Muscle layer of duodenum (tissue), 2 donors: ENCODE results near the gene SFTA2.
A peak's percentile ranks its signal among the peaks of the same experiment; 100 is the strongest.

Experiments
- H3K27ac ChIP-seq: one replicate; pipeline ENCODE4 v1.7.0; 2013; ENCODE audit warnings: mild to moderate bottlenecking, low read length
- H3K27me3 ChIP-seq: one replicate; pipeline ENCODE4 v1.7.0; 2013; ENCODE audit warnings: low read depth, mild to moderate bottlenecking, control low read depth, low read length
- H3K36me3 ChIP-seq, 2 donors: one replicate each; pipeline ENCODE4 v1.7.0; 2013; ENCODE audit warnings: low read length in 2 of 2, control low read depth in 1 of 2, mild to moderate bottlenecking in 1 of 2; ENCODE audit not compliant: insufficient read depth in 2 of 2, control insufficient read depth in 1 of 2
- H3K4me1 ChIP-seq, 2 donors: one replicate each; pipeline ENCODE4 v1.7.0; 2013; ENCODE audit warnings: low read length in 2 of 2, mild to moderate bottlenecking in 2 of 2, control low read depth in 1 of 2, moderate library complexity in 1 of 2; ENCODE audit not compliant: insufficient read depth in 2 of 2, control insufficient read depth in 1 of 2
- H3K4me3 ChIP-seq, 2 donors: one replicate each; pipeline ENCODE4 v1.7.0; 2013; ENCODE audit warnings: low read length in 2 of 2, low read depth in 1 of 2, mild to moderate bottlenecking in 1 of 2
- H3K9me3 ChIP-seq, 2 donors: one replicate each; pipeline ENCODE4 v1.7.0; 2013; ENCODE audit warnings: low read length in 2 of 2, control low read depth in 1 of 2, mild to moderate bottlenecking in 1 of 2; ENCODE audit not compliant: control insufficient read depth in 1 of 2
- donor health status: healthy.

The SFTA2 gene

DNA sequence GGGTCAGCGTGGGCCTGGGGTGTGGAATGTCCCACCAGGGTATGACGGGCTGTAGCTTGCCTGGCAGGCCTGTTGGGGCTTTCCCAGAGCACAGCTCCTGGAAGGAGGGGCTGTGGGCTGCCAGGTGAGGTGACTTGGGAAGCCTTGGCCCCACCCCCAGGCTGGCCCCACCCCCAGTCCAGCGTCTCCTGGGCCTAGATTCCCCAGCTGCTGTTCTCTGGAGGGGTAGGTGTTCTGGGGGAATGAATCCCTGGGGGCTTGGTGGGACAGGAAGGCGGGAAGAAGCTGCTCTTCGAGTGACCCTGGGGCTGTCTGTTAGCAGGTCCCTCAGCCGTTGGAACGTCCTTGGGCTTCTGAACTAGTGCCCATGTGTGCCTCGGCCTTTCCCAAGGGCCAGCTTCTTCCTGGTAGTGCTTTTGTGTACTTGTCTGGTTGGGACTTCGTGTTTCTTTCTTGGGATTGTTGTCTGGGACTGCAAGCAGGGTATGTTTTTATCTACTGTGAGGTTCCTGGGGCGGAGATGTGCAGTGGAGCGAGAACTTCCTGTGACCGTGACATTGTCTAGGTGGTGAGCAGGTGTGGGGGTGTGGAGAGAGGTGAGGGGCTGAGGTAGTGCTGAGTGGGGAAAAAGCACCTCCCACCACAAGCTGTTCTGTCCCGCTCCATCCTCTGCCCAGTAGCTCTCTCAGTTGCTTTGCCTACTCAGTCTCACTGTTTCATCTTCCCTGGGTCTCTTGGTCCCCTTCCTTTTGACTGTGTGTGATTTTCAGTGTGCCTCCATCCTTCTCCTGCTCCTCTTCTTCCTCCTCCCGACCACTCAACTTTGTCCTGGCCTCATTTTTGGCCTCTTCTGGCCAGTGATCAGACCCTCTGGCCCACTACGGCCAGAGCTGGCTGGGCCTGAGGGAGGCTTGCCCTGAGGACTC is 48.9 kb downstream of the SFTA2 start:
- H3K27ac ChIP-seq = peak overlapping the region; percentile 72
- no peaks in the 10 kb centered on the region for H3K9me3 ChIP-seq
- no peaks in the 10 kb centered on the region for H3K36me3 ChIP-seq
- H3K27me3 ChIP-seq = no peaks in the 10 kb centered on the region
- H3K4me1 ChIP-seq = peaks cover 18 to 41% of the 10 kb centered on the region in 2 donors
- peak overlapping the region; percentile 41 to 62 for H3K4me3 ChIP-seq

GRCh38 chr6:30882204-30882758 is 49.7 kb downstream of the SFTA2 start:
- peaks cover 18 to 44% of the 10 kb centered on the region in 2 donors for H3K4me1 ChIP-seq
- H3K27me3 ChIP-seq = no peaks in the 10 kb centered on the region
- H3K36me3 ChIP-seq = no peaks in the 10 kb centered on the region
- no peak overlapping the region for H3K4me3 ChIP-seq
- H3K27ac ChIP-seq = peak overlapping the region; percentile 51
- H3K9me3 ChIP-seq = no peaks in the 10 kb centered on the region

- no peaks in the 10 kb centered on the region for H3K9me3 ChIP-seq
- no peak overlapping the region for H3K4me3 ChIP-seq
- H3K4me1 ChIP-seq = peaks cover 13 to 48% of the 10 kb centered on the region in 2 donors
- H3K36me3 ChIP-seq = no peaks in the 10 kb centered on the region
- H3K27me3 ChIP-seq = no peaks in the 10 kb centered on the region
- H3K27ac ChIP-seq = no peak overlapping the region
Observed at GRCh38 chr6:30881392-30882203, 50.4 kb downstream of the SFTA2 start.
